ENCODE measurements around the gene ELMO1.

The ELMO1 gene

GRCh38 chr7:37427276-37427940 lies 21.3 kb downstream of the ELMO1 start:
- DNase-seq (ENCODE audit: insufficient read length, low spot score), result no peak
- no peak for FAIRE-seq
- TF ChIP-seq, protein P1, sequence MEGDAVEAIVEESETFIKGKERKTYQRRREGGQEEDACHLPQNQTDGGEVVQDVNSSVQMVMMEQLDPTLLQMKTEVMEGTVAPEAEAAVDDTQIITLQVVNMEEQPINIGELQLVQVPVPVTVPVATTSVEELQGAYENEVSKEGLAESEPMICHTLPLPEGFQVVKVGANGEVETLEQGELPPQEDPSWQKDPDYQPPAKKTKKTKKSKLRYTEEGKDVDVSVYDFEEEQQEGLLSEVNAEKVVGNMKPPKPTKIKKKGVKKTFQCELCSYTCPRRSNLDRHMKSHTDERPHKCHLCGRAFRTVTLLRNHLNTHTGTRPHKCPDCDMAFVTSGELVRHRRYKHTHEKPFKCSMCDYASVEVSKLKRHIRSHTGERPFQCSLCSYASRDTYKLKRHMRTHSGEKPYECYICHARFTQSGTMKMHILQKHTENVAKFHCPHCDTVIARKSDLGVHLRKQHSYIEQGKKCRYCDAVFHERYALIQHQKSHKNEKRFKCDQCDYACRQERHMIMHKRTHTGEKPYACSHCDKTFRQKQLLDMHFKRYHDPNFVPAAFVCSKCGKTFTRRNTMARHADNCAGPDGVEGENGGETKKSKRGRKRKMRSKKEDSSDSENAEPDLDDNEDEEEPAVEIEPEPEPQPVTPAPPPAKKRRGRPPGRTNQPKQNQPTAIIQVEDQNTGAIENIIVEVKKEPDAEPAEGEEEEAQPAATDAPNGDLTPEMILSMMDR (IDR thresholded peaks at IDR 0.05; ENCODE audit: insufficient read depth, missing control alignments), result no peak

- DNase-seq (ENCODE audit: insufficient read length, low spot score), result no peak
These were observed 23.2 kb downstream of the ELMO1 start for GRCh38 chr7:37425498-37425897.

GRCh38 chr7:37424995-37425394 lies 23.7 kb downstream of the ELMO1 start:
- no peak for FAIRE-seq
- DNase-seq (ENCODE audit: insufficient read length, low spot score), result no peak
- TF ChIP-seq, protein P1 (IDR thresholded peaks at IDR 0.05; ENCODE audit: insufficient read depth, missing control alignments), result no peak

More at GRCh38 chr7:37425498-37425897, 23.2 kb downstream of the ELMO1 start:
- FAIRE-seq, result no peak
- TF ChIP-seq, protein P1 (IDR thresholded peaks at IDR 0.05; ENCODE audit: insufficient read depth, missing control alignments), result no peak

- DNase-seq (ENCODE audit: insufficient read length, low spot score), result no peak
- FAIRE-seq, result no peak
- TF ChIP-seq, protein P1 (IDR thresholded peaks at IDR 0.05; ENCODE audit: insufficient read depth, missing control alignments), result no peak
These were observed 24.1 kb downstream of the ELMO1 start for GRCh38 chr7:37424521-37424920.

DNA sequence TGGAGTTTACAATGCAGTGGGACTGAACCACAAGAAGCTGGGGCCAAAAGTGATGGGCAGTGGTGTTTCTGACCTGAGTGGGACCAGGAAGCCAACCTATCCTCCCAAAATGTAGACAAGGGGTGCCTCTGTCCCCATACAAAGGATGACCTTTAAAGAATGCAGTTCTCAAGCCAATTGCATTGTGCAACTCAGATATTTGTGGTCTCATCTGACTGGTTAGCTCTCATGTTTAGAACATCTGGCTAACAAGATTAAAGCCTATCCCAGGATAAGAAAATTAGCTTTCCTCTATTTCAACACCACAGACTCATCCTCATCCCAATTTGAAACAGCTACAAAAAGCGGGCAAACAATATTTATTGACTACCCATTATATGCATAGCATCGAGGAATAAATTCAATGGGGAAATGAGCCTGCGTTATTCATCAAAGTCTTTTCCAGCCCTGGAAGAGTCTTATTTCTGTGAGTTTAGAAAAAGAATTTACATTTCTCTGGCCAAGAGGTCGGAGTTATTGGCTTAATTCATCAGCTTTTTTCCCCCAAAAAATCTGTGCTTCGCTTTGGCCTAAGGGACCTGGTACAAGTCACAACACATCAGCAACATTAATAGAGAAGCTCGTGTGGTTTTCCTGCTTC lies 26.7 kb downstream of the ELMO1 start:
- FAIRE-seq (no peak), DNase-seq (ENCODE audit: insufficient read length, low spot score) (no peak)
- TF ChIP-seq, protein P1 (IDR thresholded peaks at IDR 0.05; ENCODE audit: insufficient read depth, missing control alignments), result no peak

GRCh38 chr7:37420946-37421695 lies 27.5 kb downstream of the ELMO1 start:
- TF ChIP-seq, protein P1 (IDR thresholded peaks at IDR 0.05; ENCODE audit: insufficient read depth, missing control alignments), result no peak
- FAIRE-seq, result no peak
- DNase-seq (ENCODE audit: insufficient read length, low spot score), result no peak
